ENCODE data around the gene NAB1. TPM values are rescaled to one million over a fixed set of nuclear protein-coding genes. Genes with fewer than 3 reads are reported as not detected.
"Not testable (repeated sequence)": the region's sequence is repeated elsewhere in the genome, so short reads cannot be mapped to it uniquely, and the experiment has no call there.

Gene NAB1
- 1 to 10 TPM; 1.4 to 3.8 (median 3.3) TPM for polyA plus RNA-seq

DNA sequence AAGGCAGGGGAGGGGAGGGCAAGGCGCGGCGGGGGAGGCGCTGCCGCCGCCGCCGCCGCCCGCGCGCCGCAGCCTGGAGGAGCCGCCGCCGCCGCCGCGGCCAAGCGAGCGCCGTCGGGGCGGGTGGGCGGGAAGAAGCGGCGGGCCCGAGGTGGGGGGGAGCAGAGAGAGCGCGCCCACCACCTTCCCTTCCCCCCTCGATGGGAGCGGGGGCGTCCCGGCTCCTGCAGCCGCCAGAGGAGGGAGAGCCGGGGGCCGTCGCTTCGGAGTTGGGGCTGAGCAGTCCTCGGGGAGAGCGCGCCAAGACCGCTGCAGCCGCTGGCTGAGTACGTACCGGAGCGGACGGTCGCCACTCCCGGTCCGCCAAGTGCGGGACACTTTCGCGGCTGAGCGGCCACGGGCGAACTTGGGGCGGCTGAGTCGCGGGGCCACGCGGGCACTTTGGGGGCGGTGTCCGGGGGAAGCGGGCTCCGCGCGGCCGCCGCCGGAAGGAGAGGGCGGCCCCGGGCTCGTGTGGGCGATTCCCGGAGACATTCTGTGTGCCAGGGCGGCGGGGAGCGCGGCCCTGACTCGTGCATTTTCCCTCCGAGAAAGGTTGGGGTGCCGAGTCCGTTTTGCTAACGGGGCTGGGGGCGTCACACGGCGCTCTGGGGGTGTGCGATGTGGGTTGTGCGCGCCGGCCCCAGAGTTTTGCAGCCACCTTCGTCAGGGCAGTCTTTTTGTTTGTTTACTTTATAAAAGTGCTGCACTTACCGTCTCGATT is at the start of gene NAB1:
NAB1 (plus strand) TSS at position 49 of the 763 bp plus-strand sequence. CDS start 10,094 bp downstream, outside the sequence.
- no peaks in the 10 kb centered on the region for H3K9me3 Mint-ChIP-seq
- peaks cover 19 to 47% of the 10 kb centered on the region in 2 donors for H3K4me1 Mint-ChIP-seq
- peak within 1 kb of the TSS; percentile 95 to 97 (median 97) for H3K4me3 Mint-ChIP-seq
- peaks cover 11 to 19% (median 18%) of the 10 kb centered on the region in 3 donors for H3K27me3 Mint-ChIP-seq (ENCODE audit: low read depth in 3 of 3)
- DNase-seq: peak; percentile 70 to 74 (median 73)
- H3K27ac Mint-ChIP-seq: peak within 1 kb of the TSS; percentile 90 to 97 (median 94)
- H3K36me3 Mint-ChIP-seq: no peaks in the 10 kb centered on the region

- Mint-ChIP-seq H3K9me3 (peaks cover 0 to 2% (median 0%) of the 10 kb centered on the region in 6 donors), H3K27me3 (ENCODE audit: low read depth in 3 of 3) (peaks cover 0 to 4% (median 0%) of the 10 kb centered on the region in 3 donors), H3K36me3 (peaks cover 0 to 4% (median 0%) of the 10 kb centered on the region in 3 donors), H3K4me3 (no peak overlapping the region), H3K4me1 (peaks cover 24% of the 10 kb centered on the region in 2 donors), H3K27ac (peak overlapping the region; percentile 4 to 75 (median 61))
- no peak for DNase-seq
Observed at GRCh38 chr2:190599546-190600220, 49.2 kb upstream of the NAB1 start.

GRCh38 chr2:190600293-190601103 is 48.4 kb upstream of the NAB1 start:
- no peak overlapping the region for H3K4me3 Mint-ChIP-seq
- no peak for DNase-seq
- peaks cover 0 to 4% (median 3%) of the 10 kb centered on the region in 3 donors for H3K36me3 Mint-ChIP-seq
- peaks cover 24% of the 10 kb centered on the region in 2 donors for H3K4me1 Mint-ChIP-seq
- H3K9me3 Mint-ChIP-seq: peaks cover 0 to under 1% (median 0%) of the 10 kb centered on the region in 6 donors
- H3K27ac Mint-ChIP-seq: peak overlapping the region; percentile 13 to 75 (median 57)
- H3K27me3 Mint-ChIP-seq (ENCODE audit: low read depth in 3 of 3): peaks cover 0 to 2% (median 0%) of the 10 kb centered on the region in 3 donors

GRCh38 chr2:190603374-190603773 is 45.5 kb upstream of the NAB1 start:
- Mint-ChIP-seq H3K4me1 (peaks cover 21 to 24% of the 10 kb centered on the region in 2 donors), H3K27me3 (ENCODE audit: low read depth in 3 of 3) (peaks cover 0 to 2% (median 0%) of the 10 kb centered on the region in 3 donors), H3K36me3 (peaks cover 0 to 4% (median 3%) of the 10 kb centered on the region in 3 donors), H3K27ac (no peak overlapping the region), H3K9me3 (no peaks in the 10 kb centered on the region), H3K4me3 (no peak overlapping the region)
- DNase-seq: no peak

- Mint-ChIP-seq H3K4me3 (no peak overlapping the region), H3K9me3 (no peaks in the 10 kb centered on the region), H3K36me3 (peaks cover 0 to 4% (median 3%) of the 10 kb centered on the region in 3 donors), H3K27me3 (ENCODE audit: low read depth in 3 of 3) (peaks cover 0 to 2% (median 0%) of the 10 kb centered on the region in 3 donors), H3K27ac (peak overlapping the region in 1 of 6 donors; percentile 41), H3K4me1 (no peaks in the 10 kb centered on the region)
- DNase-seq: no peak
Observed at GRCh38 chr2:190607014-190607597, 41.8 kb upstream of the NAB1 start.

GRCh38 chr2:190607657-190608357 is 41.1 kb upstream of the NAB1 start:
- no peak overlapping the region for H3K4me3 Mint-ChIP-seq
- peaks cover 0 to 2% (median 0%) of the 10 kb centered on the region in 3 donors for H3K27me3 Mint-ChIP-seq (ENCODE audit: low read depth in 3 of 3)
- no peaks in the 10 kb centered on the region for H3K4me1 Mint-ChIP-seq
- no peak for DNase-seq
- H3K36me3 Mint-ChIP-seq: peaks cover 0 to 4% (median 3%) of the 10 kb centered on the region in 3 donors
- H3K9me3 Mint-ChIP-seq: no peaks in the 10 kb centered on the region
- H3K27ac Mint-ChIP-seq: no peak overlapping the region

GRCh38 chr2:190608863-190609262 is 40.0 kb upstream of the NAB1 start:
- H3K4me3 Mint-ChIP-seq, H3K36me3 Mint-ChIP-seq: not testable (repeated sequence)

DNA sequence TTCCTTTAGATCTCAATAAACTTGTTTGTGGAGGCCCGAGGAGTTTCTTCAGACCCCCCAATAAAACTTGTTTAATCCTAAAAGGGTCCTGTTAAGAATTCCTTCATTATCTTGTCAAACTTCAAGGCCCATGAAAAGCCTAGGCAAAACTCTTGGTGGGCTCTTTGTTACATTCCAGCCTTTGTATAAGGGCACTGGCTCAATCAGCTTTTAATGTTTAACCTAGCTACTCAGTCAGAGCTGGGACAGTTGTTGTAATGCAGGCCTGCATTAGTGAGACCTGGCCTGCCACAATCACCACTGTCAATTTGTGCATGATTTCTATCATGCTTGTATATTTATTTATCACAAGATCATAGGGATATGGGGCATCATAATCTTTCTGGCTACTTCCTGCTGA is 39.5 kb upstream of the NAB1 start:
- H3K4me1 Mint-ChIP-seq; H3K27ac Mint-ChIP-seq; H3K27me3 Mint-ChIP-seq (ENCODE audit: low read depth in 3 of 3); H3K9me3 Mint-ChIP-seq; H3K36me3 Mint-ChIP-seq; H3K4me3 Mint-ChIP-seq; DNase-seq: not testable (repeated sequence)

More at GRCh38 chr2:190608863-190609262, 40.0 kb upstream of the NAB1 start:
- H3K4me1 Mint-ChIP-seq; DNase-seq; H3K27me3 Mint-ChIP-seq (ENCODE audit: low read depth in 3 of 3); H3K27ac Mint-ChIP-seq; H3K9me3 Mint-ChIP-seq: not testable (repeated sequence)

DNA sequence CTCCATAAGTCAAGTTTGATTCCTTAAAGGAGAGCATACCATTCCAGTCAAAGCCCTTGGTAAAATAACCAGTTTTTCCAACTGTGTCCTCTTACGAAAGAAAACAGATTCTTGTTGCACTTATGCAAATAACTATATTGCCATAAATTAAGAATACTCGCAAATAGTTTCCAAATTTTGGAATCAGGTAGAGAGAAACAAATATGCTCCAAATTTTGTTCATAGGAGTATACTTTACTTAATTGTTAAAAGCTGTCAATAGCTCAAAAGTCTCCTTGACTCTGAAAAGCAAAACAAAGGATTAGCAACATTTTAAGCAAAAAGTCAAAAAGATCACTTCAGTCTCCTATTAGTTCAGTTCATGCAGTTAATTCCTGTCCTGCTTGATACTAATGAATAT is 38.4 kb upstream of the NAB1 start:
- not testable (repeated sequence) for H3K9me3 Mint-ChIP-seq

GRCh38 chr2:190615555-190616200 is 33.2 kb upstream of the NAB1 start:
- no peak for DNase-seq
- Mint-ChIP-seq H3K27ac (no peak overlapping the region), H3K4me3 (no peak overlapping the region), H3K27me3 (ENCODE audit: low read depth in 3 of 3) (no peaks in the 10 kb centered on the region), H3K36me3 (peaks cover 0 to 10% (median 0%) of the 10 kb centered on the region in 3 donors), H3K9me3 (no peaks in the 10 kb centered on the region), H3K4me1 (peaks cover 3 to 7% of the 10 kb centered on the region in 2 donors)

More for the DNA sequence above, 38.4 kb upstream of the NAB1 start:
- not testable (repeated sequence) for H3K4me1 Mint-ChIP-seq; H3K4me3 Mint-ChIP-seq; H3K27ac Mint-ChIP-seq; H3K27me3 Mint-ChIP-seq (ENCODE audit: low read depth in 3 of 3); DNase-seq; H3K36me3 Mint-ChIP-seq

DNA sequence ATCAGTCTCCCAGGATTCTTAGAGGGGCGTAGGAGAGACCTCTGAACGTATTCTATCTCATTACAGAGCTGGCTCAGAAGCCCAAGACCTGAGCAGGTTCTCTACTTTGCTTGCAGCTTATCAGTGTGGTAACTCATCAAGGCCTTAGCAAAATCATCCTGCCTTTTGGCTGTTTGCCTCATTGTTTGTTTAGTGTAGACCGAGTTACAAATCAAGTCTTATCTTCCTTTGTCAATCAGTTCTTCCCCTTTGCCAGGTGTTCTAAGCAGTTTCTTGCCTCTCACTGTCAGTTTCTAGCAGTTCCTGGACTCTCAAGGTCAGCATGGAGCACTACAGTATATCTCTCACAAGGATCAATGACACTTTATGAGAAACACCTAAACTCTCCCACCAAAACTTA is 30.9 kb upstream of the NAB1 start:
- Mint-ChIP-seq H3K27me3 (ENCODE audit: low read depth in 3 of 3) (no peaks in the 10 kb centered on the region), H3K4me1 (peaks cover 3 to 7% of the 10 kb centered on the region in 2 donors), H3K36me3 (peaks cover 0 to 11% (median 0%) of the 10 kb centered on the region in 3 donors), H3K9me3 (no peaks in the 10 kb centered on the region), H3K27ac (peak overlapping the region in 1 of 6 donors; percentile 41), H3K4me3 (no peak overlapping the region)
- DNase-seq: no peak

DNA sequence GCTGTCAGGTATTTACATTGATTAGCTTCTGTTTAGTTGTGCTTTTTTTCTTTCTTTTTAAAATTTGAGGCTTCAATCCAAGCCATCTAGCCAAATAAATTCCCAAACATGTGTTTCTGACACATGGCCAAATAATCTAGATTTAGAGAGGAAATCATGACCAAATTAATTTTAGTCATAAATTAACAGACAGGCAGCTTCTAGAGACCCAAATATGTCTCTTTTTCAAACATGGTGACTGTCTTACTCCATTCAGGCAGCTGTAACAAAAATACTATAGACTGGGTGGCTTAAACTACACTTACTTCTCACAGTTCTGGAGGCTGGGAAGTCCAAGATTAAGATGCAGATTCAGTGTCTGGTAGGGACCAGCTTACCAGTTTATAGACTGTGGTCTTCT is 23.2 kb upstream of the NAB1 start:
- Mint-ChIP-seq H3K27me3 (ENCODE audit: low read depth in 3 of 3) (peaks cover 2 to 8% (median 7%) of the 10 kb centered on the region in 3 donors), H3K4me3 (no peak overlapping the region), H3K4me1 (peaks cover 15 to 19% of the 10 kb centered on the region in 2 donors), H3K27ac (no peak overlapping the region), H3K36me3 (peaks cover 0 to 4% (median 4%) of the 10 kb centered on the region in 3 donors), H3K9me3 (no peaks in the 10 kb centered on the region)
- no peak for DNase-seq
